ENCODE results near the gene C6orf136. TPM values are rescaled to one million over a fixed set of nuclear protein-coding genes. Genes with fewer than 3 reads are reported as not detected.

The C6orf136 gene
- total and polyA plus RNA-seq, 9 of the 15 experiments (the other 6 are each of a cell fraction or from before 2014, with no cell fraction given): 14.1 to 63.1 (median 18.4) TPM

DNA sequence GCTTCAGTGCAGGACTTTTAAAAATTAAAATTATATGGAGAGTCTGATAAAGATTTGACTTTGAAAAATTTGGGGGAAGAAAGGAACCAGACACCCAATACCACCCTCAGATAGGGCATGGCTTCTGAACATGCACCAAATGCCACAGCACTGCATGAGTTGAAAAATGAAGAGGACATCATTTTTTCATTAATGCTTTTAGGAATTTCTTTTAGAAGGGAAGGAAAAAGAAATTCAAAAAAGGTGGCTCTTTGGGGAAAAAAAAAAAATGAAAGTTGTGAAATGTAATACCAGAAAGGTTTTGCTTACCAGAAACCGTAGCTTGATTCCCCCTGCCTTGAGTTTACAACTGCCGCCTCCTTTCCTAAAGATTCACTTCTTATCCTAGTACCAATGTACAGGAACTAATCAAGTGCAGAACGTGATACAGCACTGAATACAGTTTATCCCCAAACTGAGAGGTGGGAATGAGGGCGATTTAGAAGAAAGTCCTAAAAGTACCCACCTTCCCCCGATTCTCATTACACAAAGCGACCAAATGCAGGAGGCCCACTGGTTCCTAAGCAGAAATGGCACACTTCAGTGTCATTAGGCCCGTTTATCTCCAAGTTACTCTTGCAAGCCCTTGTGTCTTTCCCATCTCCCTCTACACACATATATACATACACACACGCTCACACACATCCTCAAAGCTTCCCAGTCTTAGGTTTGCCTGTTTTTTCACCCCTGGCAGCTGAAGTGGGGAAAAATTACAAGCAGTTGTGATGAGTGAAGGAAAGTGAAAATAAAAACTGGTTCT lies 32.7 kb upstream of the C6orf136 start (continued):
- TF ChIP-seq, protein P1, sequence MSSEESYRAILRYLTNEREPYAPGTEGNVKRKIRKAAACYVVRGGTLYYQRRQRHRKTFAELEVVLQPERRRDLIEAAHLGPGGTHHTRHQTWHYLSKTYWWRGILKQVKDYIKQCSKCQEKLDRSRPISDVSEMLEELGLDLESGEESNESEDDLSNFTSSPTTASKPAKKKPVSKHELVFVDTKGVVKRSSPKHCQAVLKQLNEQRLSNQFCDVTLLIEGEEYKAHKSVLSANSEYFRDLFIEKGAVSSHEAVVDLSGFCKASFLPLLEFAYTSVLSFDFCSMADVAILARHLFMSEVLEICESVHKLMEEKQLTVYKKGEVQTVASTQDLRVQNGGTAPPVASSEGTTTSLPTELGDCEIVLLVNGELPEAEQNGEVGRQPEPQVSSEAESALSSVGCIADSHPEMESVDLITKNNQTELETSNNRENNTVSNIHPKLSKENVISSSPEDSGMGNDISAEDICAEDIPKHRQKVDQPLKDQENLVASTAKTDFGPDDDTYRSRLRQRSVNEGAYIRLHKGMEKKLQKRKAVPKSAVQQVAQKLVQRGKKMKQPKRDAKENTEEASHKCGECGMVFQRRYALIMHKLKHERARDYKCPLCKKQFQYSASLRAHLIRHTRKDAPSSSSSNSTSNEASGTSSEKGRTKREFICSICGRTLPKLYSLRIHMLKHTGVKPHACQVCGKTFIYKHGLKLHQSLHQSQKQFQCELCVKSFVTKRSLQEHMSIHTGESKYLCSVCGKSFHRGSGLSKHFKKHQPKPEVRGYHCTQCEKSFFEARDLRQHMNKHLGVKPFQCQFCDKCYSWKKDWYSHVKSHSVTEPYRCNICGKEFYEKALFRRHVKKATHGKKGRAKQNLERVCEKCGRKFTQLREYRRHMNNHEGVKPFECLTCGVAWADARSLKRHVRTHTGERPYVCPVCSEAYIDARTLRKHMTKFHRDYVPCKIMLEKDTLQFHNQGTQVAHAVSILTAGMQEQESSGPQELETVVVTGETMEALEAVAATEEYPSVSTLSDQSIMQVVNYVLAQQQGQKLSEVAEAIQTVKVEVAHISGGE (CRISPR knock-in tag; IDR thresholded peaks at IDR 0.05): no peak; a peak in 1 of 6 replicates
- TF ChIP-seq ZSCAN29 (IDR thresholded peaks at IDR 0.05): no peak
- no peak for TF ChIP-seq HDAC3 (IDR thresholded peaks at IDR 0.05; ENCODE audit: borderline replicate concordance, partially characterized antibody)
- no peak for TF ChIP-seq FOXJ3 (CRISPR knock-in tag; IDR thresholded peaks at IDR 0.05)
- no peak for TF ChIP-seq NUFIP1 (IDR thresholded peaks at IDR 0.05; ENCODE audit: partially characterized antibody)
- TF ChIP-seq, protein P2, sequence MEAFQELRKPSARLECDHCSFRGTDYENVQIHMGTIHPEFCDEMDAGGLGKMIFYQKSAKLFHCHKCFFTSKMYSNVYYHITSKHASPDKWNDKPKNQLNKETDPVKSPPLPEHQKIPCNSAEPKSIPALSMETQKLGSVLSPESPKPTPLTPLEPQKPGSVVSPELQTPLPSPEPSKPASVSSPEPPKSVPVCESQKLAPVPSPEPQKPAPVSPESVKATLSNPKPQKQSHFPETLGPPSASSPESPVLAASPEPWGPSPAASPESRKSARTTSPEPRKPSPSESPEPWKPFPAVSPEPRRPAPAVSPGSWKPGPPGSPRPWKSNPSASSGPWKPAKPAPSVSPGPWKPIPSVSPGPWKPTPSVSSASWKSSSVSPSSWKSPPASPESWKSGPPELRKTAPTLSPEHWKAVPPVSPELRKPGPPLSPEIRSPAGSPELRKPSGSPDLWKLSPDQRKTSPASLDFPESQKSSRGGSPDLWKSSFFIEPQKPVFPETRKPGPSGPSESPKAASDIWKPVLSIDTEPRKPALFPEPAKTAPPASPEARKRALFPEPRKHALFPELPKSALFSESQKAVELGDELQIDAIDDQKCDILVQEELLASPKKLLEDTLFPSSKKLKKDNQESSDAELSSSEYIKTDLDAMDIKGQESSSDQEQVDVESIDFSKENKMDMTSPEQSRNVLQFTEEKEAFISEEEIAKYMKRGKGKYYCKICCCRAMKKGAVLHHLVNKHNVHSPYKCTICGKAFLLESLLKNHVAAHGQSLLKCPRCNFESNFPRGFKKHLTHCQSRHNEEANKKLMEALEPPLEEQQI (IDR thresholded peaks at IDR 0.05): no peak
- TF ChIP-seq ZFX (CRISPR knock-in tag; IDR thresholded peaks at IDR 0.05): peak; percentile 47
- no peak for TF ChIP-seq BRD9 (IDR thresholded peaks at IDR 0.05; ENCODE audit: low read depth, partially characterized antibody)
- TF ChIP-seq RBM22 (IDR thresholded peaks at IDR 0.05; ENCODE audit: low read depth, low read length, poor library complexity, severe bottlenecking): no peak
- TF ChIP-seq FOXP1 (CRISPR knock-in tag; IDR thresholded peaks at IDR 0.05): no peak
- no peak for TF ChIP-seq MED1 (CRISPR knock-in tag; IDR thresholded peaks at IDR 0.05; ENCODE audit: borderline replicate concordance)
- TF ChIP-seq MTA1 (IDR thresholded peaks at IDR 0.05; ENCODE audit: borderline replicate concordance): no peak
- no peak for TF ChIP-seq TEAD2 (tag; IDR thresholded peaks at IDR 0.05)
- TF ChIP-seq SNIP1 (IDR thresholded peaks at IDR 0.05; ENCODE audit: low read depth): no peak
- TF ChIP-seq ZBTB1 (CRISPR knock-in tag; IDR thresholded peaks at IDR 0.05; ENCODE audit: borderline replicate concordance, low read depth): no peak
- no peak for TF ChIP-seq HDAC8 (tag; IDR thresholded peaks at IDR 0.05)
- no peak for TF ChIP-seq POLR3G (IDR thresholded peaks at IDR 0.05; ENCODE audit: extremely low read depth, insufficient read length, insufficient replicate concordance)
- TF ChIP-seq SRSF1 (IDR thresholded peaks at IDR 0.05; ENCODE audit: low read depth, low read length): no peak
- no peak for TF ChIP-seq PYGO2 (tag; IDR thresholded peaks at IDR 0.05)
- no peak for TF ChIP-seq ZNF347 (CRISPR knock-in tag; IDR thresholded peaks at IDR 0.05; ENCODE audit: low read depth)
- TF ChIP-seq, protein P3, sequence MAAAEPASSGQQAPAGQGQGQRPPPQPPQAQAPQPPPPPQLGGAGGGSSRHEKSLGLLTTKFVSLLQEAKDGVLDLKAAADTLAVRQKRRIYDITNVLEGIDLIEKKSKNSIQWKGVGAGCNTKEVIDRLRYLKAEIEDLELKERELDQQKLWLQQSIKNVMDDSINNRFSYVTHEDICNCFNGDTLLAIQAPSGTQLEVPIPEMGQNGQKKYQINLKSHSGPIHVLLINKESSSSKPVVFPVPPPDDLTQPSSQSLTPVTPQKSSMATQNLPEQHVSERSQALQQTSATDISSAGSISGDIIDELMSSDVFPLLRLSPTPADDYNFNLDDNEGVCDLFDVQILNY (CRISPR knock-in tag; IDR thresholded peaks at IDR 0.05): no peak

Measured in K562 (cell line).